Psoas muscle (tissue), 8 donors: ENCODE data around the gene KCNE1. TPM values are rescaled to one million over a fixed set of nuclear protein-coding genes. Genes with fewer than 3 reads are reported as not detected.
A peak's percentile ranks its signal among the peaks of the same experiment; 100 is the strongest.

Experiments
- ATAC-seq, 4 donors: fragments of 200-7000 bp; cut with Tn5 transposase; one replicate each; pipeline ENCODE4 v1.9.1; 2020; ENCODE audit warnings: moderate library complexity in 3 of 4, mild to moderate bottlenecking in 2 of 4
- DNase-seq, 2 donors: peaks; one replicate each; pipeline ENCODE4 v3.0.0-alpha.2; 2020
- H3K27ac ChIP-seq: fragments of 200-600 bp; one replicate; pipeline ENCODE4 v1.8.0; 2022
- H3K27me3 ChIP-seq, 3 donors: fragments of 200-600 bp in 1 of 3; one replicate each; pipeline versions ENCODE4 v1.6.1 to v1.8.0; 2013 to 2022; ENCODE audit warnings: low read length in 2 of 3, mild to moderate bottlenecking in 2 of 3, moderate library complexity in 1 of 3; ENCODE audit not compliant: insufficient read depth in 3 of 3
- H3K36me3 ChIP-seq, 2 donors: fragments of 200-600 bp in 1 of 2; one replicate each; pipeline versions ENCODE4 v1.6.1 to v1.8.0; 2013 to 2022; ENCODE audit warnings: low read depth in 1 of 2, mild to moderate bottlenecking in 1 of 2, moderate library complexity in 1 of 2; ENCODE audit not compliant: insufficient read depth in 1 of 2
- H3K4me1 ChIP-seq: fragments of 200-600 bp; one replicate; pipeline ENCODE4 v1.8.0; 2022
- H3K4me3 ChIP-seq: fragments of 200-600 bp; one replicate; pipeline ENCODE4 v1.8.0; 2022; ENCODE audit warnings: mild to moderate bottlenecking
- H3K9me3 ChIP-seq: fragments of 200-600 bp; one replicate; pipeline ENCODE4 v1.8.0; 2022
- CTCF ChIP-seq: fragments of 200-600 bp; IDR thresholded peaks from one replicate; pipeline ENCODE4 v1.8.0; 2022; ENCODE audit warnings: antibody characterized with exemption
- WGBS, 3 donors: extraction: QIAGEN DNeasy Blood & Tissue Kit; methylation state at CpG; one replicate each; pipeline versions ENCODE4 v1.1.6 to v1.1.7; 2013; 5-methylcytosine and 5-hydroxymethylcytosine counted together
- intact Hi-C, 2 donors: fragments of 100-400 bp; cut with DNase I; formaldehyde crosslinking; loops; one replicate each; pipeline versions ENCODE4 v1.11.0 to v1.14.2; 2022
- polyA plus RNA-seq, 3 donors: library from polyadenylated mRNA; stranded (reverse); fragments of 200-250 nt; gene quantifications; one replicate each; pipeline ENCODE4 v1.2.3, GENCODE V29; 2013
- total RNA-seq, 4 donors: library from RNA; stranded (reverse); fragmentation: NEBNext Ultra II Directional in 2 of 4; extraction: Animal tissue kit (Norgen Biotek cat#: 25700) in 2 of 4; gene quantifications; one replicate each; pipeline versions ENCODE4 v1.2.1 to v1.2.4, GENCODE V29; 2021 to 2023
- donor health status: healthy with polysubstance abuse.
- donor health status: DM: no; HTN: no; CAD: no; lungs with moderate emphysema.
- donor health status: Bipolar disorder and iron deficiency.
- donor health status: healthy.
- donor health status: DM: yes; HTN: yes; CAD: no.
- donor health status: DM: no; HTN: no; CAD: no.
- donor health status: DM: no; HTN: no; CAD: no.
- donor health status: DM: yes; HTN: yes; CAD: no.

Gene KCNE1
- total and polyA plus RNA-seq, 7 donors, result 0.26 to 1.5 (median 0.38) TPM; not detected in 3

DNA sequence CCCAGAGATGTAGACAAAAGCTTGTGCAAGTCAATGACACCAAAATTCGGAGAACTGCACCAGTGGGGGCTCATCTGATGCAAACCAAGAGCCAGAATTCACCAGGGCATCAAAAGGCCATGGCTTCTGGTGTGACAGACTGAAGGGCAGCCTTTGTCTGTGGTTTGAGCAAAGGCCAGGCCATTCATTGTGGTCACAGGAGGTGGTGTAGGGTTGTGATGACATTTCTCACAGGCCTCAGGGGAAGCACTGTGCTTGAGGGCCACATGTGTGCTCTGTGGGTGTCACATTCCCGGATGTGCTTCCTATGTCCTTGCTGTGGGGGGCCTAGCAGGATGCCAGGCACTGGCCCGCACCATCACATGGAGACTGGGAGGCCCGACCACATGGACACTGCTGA is 22.5 kb upstream of the KCNE1 start:
- Histone ChIP-seq H3K27me3 (no peaks in the 10 kb centered on the region), H3K4me1 (peaks cover 17% of the 10 kb centered on the region), H3K4me3 (no peak overlapping the region), H3K9me3 (no peaks in the 10 kb centered on the region), H3K27ac (no peak overlapping the region), H3K36me3 (no peaks in the 10 kb centered on the region)
- ATAC-seq (peak in 1 of 4 donors; percentile 42), DNase-seq (no peak)
- no peak for TF ChIP-seq CTCF
- 82 to 85% (median 84%) methylated on average over 4 of the region's 4 CpGs for WGBS, 3 donors
- intact Hi-C loops, result no loop called here

- Histone ChIP-seq H3K9me3 (no peaks in the 10 kb centered on the region), H3K4me3 (no peak overlapping the region), H3K27ac (no peak overlapping the region), H3K27me3 (no peaks in the 10 kb centered on the region), H3K36me3 (no peaks in the 10 kb centered on the region), H3K4me1 (peaks cover 17% of the 10 kb centered on the region)
- 78 to 96% (median 80%) methylated on average over 3 of the region's 3 CpGs for WGBS, 3 donors
- DNase-seq, result no peak
- intact Hi-C loops, result no loop called here
- TF ChIP-seq CTCF, result no peak
- no peak for ATAC-seq
These were observed 21.9 kb upstream of the KCNE1 start for GRCh38 chr21:34533938-34534337.

DNA sequence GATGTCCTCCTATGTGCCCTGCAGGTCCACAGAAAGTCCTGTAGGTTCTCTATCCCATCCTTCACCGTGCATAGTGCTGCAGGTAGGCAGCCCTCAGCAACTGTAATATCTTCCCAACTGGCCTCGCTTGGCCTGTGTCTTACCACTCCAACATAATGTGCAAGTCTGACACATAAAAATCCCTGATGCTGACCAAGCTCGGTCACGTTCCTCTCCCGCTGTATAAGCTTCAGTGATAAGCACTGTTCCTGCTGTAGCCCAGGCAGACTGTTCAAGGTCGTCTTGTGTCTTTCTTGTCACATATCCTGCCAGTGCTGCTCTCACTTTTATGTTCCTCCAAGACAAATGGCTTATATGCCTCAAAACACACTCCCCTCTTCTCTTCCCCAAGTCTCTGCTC is 19.4 kb upstream of the KCNE1 start:
- no peak for DNase-seq

DNA sequence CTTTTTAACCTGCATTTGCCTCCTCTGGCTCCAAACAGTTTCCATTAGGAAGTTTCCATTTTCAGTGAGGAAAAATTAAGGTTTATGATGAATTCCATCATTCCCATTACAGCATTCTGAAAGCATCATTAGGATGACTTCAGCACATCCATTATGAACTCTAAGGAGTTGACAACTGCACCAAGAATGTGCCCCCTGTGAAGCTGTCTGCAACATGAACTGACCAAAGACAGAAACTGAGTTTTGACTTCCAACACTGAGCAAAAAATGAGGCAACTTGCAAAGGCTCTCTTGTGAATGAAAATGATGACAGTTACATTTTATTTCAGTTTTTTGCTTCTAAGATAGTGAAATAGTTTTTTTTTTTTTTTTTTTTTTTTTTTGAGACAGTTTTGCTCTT is 18.3 kb upstream of the KCNE1 start:
- Histone ChIP-seq H3K9me3 (no peaks in the 10 kb centered on the region), H3K27ac (no peak overlapping the region), H3K4me3 (no peak overlapping the region), H3K36me3 (no peaks in the 10 kb centered on the region), H3K27me3 (no peaks in the 10 kb centered on the region), H3K4me1 (peaks cover 11% of the 10 kb centered on the region)
- intact Hi-C loops, result no loop called here
- ATAC-seq (no peak), DNase-seq (no peak)
- no peak for TF ChIP-seq CTCF

More for the DNA sequence above, 19.4 kb upstream of the KCNE1 start:
- Histone ChIP-seq H3K4me1 (peaks cover 11% of the 10 kb centered on the region), H3K27ac (no peak overlapping the region), H3K27me3 (no peaks in the 10 kb centered on the region), H3K9me3 (no peaks in the 10 kb centered on the region), H3K36me3 (no peaks in the 10 kb centered on the region), H3K4me3 (no peak overlapping the region)
- no peak for ATAC-seq
- 93 to 95% (median 94%) methylated on average over 6 of the region's 6 CpGs for WGBS, 3 donors
- no peak for TF ChIP-seq CTCF
- intact Hi-C loops, result no loop called here

- TF ChIP-seq CTCF, result no peak
- no peaks in the 10 kb centered on the region for H3K9me3 ChIP-seq
- H3K36me3 ChIP-seq, result peaks cover 0 to 5% of the 10 kb centered on the region in 2 donors
- intact Hi-C loops, result loop anchor here in 1 of 2 donors (5.0 kb wide), 2 partner anchors 34 to 64 kb away; no protein-coding TSS in a partner anchor
- no peak for DNase-seq
- peaks cover 11% of the 10 kb centered on the region for H3K4me1 ChIP-seq
- H3K4me3 ChIP-seq, result no peak overlapping the region
- no peak for ATAC-seq
- WGBS, 3 donors, result 63 to 80% (median 73%) methylated on average over 3 of the region's 3 CpGs
- no peaks in the 10 kb centered on the region for H3K27me3 ChIP-seq
- H3K27ac ChIP-seq, result no peak overlapping the region
These were observed 16.1 kb upstream of the KCNE1 start for GRCh38 chr21:34528131-34528561.
